Measurements from ENCODE around the gene EPPIN. TPM values are rescaled to one million over a fixed set of nuclear protein-coding genes. Genes with fewer than 3 reads are reported as not detected.

Gene EPPIN
- total RNA-seq, 1 experiment from 2014 or later = not detected

DNA sequence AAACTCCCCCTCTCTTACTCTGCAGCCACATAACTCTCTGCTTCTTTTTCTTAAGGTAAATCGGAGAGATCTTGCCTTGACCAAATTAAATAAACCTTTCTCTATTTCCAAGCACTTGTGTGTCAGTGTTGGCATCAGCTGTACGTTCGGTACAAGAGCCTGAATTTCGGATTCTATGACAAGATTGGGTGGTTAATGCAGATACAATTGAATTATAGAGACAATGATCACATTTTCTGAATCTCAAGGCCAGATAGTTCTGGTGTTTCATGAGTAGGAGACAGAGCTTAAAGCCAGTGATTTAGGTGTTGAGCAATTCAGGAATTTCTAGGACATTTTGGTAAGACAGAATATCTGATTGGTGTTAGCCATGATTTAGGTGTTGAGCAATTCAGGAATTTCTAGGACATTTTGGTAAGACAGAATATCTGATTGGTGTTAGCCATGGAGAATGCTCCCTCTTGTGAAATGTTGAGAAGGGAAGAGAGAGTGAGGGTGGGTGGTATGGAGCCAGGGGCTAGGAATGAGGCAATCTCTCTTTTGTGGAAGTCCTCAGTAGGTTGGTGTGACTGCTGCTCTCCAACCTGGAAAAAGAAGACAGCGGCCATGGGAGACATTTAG lies 36.8 kb downstream of the EPPIN start:
- Histone ChIP-seq H3K4me1 (replicated peaks) (no peaks in the 10 kb centered on the region), H3K4me3 (no peak overlapping the region), H3K36me3 (no peaks in the 10 kb centered on the region), H3K9me3 (replicated peaks) (no peaks in the 10 kb centered on the region), H3K27ac (no peak overlapping the region), H3K27me3 (replicated peaks) (peaks cover 10% of the 10 kb centered on the region)
- no peak for DNase-seq (ENCODE audit: low read depth in 1 of 2, low spot score in 2 of 2)

- H3K9me3 ChIP-seq (replicated peaks) = no peaks in the 10 kb centered on the region
- H3K27ac ChIP-seq = no peak overlapping the region
- H3K4me1 ChIP-seq (replicated peaks) = no peaks in the 10 kb centered on the region
- DNase-seq (ENCODE audit: low read depth in 1 of 2, low spot score in 2 of 2) = no peak
- peaks cover 10% of the 10 kb centered on the region for H3K27me3 ChIP-seq (replicated peaks)
- no peak overlapping the region for H3K4me3 ChIP-seq
- H3K36me3 ChIP-seq = no peaks in the 10 kb centered on the region
Observed at GRCh38 chr20:45509091-45509490, 38.1 kb downstream of the EPPIN start.

GRCh38 chr20:45508068-45508886 lies 38.9 kb downstream of the EPPIN start:
- Histone ChIP-seq H3K9me3 (replicated peaks) (no peaks in the 10 kb centered on the region), H3K4me1 (replicated peaks) (no peaks in the 10 kb centered on the region), H3K27me3 (replicated peaks) (peaks cover 10% of the 10 kb centered on the region), H3K27ac (no peak overlapping the region), H3K4me3 (no peak overlapping the region), H3K36me3 (no peaks in the 10 kb centered on the region)
- DNase-seq (ENCODE audit: low read depth in 1 of 2, low spot score in 2 of 2) = no peak

GRCh38 chr20:45507011-45507820 lies 40.0 kb downstream of the EPPIN start:
- no peak for DNase-seq (ENCODE audit: low read depth in 1 of 2, low spot score in 2 of 2)

GRCh38 chr20:45506398-45506797 lies 40.8 kb downstream of the EPPIN start:
- Histone ChIP-seq H3K36me3 (no peaks in the 10 kb centered on the region), H3K4me3 (no peak overlapping the region), H3K27me3 (replicated peaks) (peaks cover 13% of the 10 kb centered on the region), H3K4me1 (replicated peaks) (no peaks in the 10 kb centered on the region), H3K9me3 (replicated peaks) (no peaks in the 10 kb centered on the region), H3K27ac (no peak overlapping the region)
- DNase-seq (ENCODE audit: low read depth in 1 of 2, low spot score in 2 of 2) = no peak

More at GRCh38 chr20:45507011-45507820, 40.0 kb downstream of the EPPIN start:
- Histone ChIP-seq H3K4me1 (replicated peaks) (no peaks in the 10 kb centered on the region), H3K27me3 (replicated peaks) (peaks cover 13% of the 10 kb centered on the region), H3K9me3 (replicated peaks) (no peaks in the 10 kb centered on the region), H3K4me3 (no peak overlapping the region), H3K36me3 (no peaks in the 10 kb centered on the region), H3K27ac (no peak overlapping the region)

GRCh38 chr20:45503403-45503802 lies 43.8 kb downstream of the EPPIN start:
- H3K27me3 ChIP-seq (replicated peaks) = peaks cover 15% of the 10 kb centered on the region; the same call in 1 of the 2 replicates
- no peak overlapping the region for H3K27ac ChIP-seq
- no peaks in the 10 kb centered on the region for H3K36me3 ChIP-seq
- DNase-seq (ENCODE audit: low read depth in 1 of 2, low spot score in 2 of 2) = no peak
- H3K9me3 ChIP-seq (replicated peaks) = no peaks in the 10 kb centered on the region
- H3K4me3 ChIP-seq = no peak overlapping the region
- no peaks in the 10 kb centered on the region for H3K4me1 ChIP-seq (replicated peaks)

GRCh38 chr20:45502561-45502960 lies 44.6 kb downstream of the EPPIN start:
- Histone ChIP-seq H3K27ac (no peak overlapping the region), H3K9me3 (replicated peaks) (no peaks in the 10 kb centered on the region), H3K4me3 (no peak overlapping the region), H3K36me3 (no peaks in the 10 kb centered on the region), H3K27me3 (replicated peaks) (peaks cover 15% of the 10 kb centered on the region; the same call in 1 of the 2 replicates), H3K4me1 (replicated peaks) (no peaks in the 10 kb centered on the region)
- no peak for DNase-seq (ENCODE audit: low read depth in 1 of 2, low spot score in 2 of 2)

DNA sequence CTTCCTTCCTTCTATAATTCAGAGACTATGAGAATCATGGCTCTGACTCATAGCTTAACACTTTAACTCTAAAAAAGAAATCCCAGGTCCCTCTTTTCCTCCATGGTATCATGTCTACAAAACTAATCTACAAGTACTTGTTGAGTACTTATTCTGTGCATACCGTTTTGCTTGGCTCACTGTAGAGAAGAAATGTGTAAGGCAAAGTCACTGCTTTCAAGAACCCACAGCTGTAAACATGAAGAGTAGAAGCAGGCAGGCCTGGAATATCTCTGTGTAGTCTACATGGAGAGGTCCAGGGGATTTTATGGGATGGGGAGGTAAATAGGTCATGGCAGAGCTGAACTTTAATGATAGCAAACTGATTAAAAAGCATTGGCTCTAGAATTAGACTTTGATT lies 45.6 kb downstream of the EPPIN start:
- DNase-seq (ENCODE audit: low read depth in 1 of 2, low spot score in 2 of 2) = no peak
- no peak overlapping the region for H3K27ac ChIP-seq
- H3K9me3 ChIP-seq (replicated peaks) = no peaks in the 10 kb centered on the region
- no peak overlapping the region for H3K4me3 ChIP-seq
- peaks cover 15% of the 10 kb centered on the region; the same call in 1 of the 2 replicates for H3K27me3 ChIP-seq (replicated peaks)
- no peaks in the 10 kb centered on the region for H3K4me1 ChIP-seq (replicated peaks)
- H3K36me3 ChIP-seq = no peaks in the 10 kb centered on the region

- DNase-seq (ENCODE audit: low read depth in 1 of 2, low spot score in 2 of 2) = no peak
- no peak overlapping the region for H3K27ac ChIP-seq
- H3K4me3 ChIP-seq = no peak overlapping the region
- H3K4me1 ChIP-seq (replicated peaks) = no peaks in the 10 kb centered on the region
- no peaks in the 10 kb centered on the region for H3K9me3 ChIP-seq (replicated peaks)
- no peaks in the 10 kb centered on the region for H3K36me3 ChIP-seq
- H3K27me3 ChIP-seq (replicated peaks) = peaks cover 20% of the 10 kb centered on the region; the same call in 1 of the 2 replicates
Observed at GRCh38 chr20:45500022-45500421, 47.2 kb downstream of the EPPIN start.

DNA sequence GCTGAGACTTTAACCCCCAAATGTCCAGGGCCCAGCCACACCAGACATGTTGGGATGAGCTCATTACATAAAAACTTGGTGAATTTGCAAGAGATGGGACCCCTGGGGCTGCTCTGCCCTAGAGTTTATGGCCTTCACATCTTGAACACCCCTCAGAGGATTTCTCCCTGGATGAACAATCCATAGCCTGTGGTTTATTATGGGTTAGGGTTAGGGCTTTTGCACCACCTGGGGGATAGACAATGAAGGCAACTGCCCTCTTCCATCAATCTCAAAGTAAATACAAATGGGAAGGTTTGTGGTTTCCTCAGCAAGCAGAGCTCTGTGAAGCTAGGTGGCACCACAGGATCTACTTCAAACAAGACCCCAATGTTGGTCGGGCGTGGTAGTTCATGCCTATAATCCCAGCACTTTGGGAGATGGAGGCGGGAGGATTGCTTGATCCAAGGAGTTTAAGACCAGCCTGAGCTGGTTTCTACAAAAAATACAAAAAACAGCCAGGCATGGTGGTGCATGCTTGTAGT lies 49.2 kb downstream of the EPPIN start:
- Histone ChIP-seq H3K9me3 (replicated peaks) (no peaks in the 10 kb centered on the region), H3K27me3 (replicated peaks) (peaks cover 20% of the 10 kb centered on the region; the same call in 1 of the 2 replicates), H3K4me1 (replicated peaks) (no peaks in the 10 kb centered on the region), H3K27ac (no peak overlapping the region), H3K4me3 (no peak overlapping the region), H3K36me3 (no peaks in the 10 kb centered on the region)
- DNase-seq (ENCODE audit: low read depth in 1 of 2, low spot score in 2 of 2) = no peak

DNA sequence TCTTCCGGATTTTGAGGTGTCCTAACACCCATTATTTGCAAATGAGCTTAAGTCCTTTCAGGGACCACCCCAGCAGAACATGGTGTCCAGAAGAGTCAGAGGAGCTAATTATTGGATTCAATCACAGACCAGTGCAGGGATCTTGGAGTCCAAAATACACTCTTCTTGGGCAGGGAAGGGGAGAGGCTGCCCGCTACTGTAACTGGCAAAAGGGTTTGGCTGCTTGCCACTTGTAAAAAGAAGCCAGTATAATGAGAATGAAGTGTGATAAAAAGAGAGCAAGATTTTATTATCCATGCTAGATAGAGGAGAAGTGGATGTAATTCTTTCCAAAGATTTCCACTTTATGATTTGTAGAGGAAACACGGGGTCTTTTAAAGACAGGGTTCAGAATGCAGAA lies 51.0 kb downstream of the EPPIN start:
- Histone ChIP-seq H3K4me1 (replicated peaks) (no peaks in the 10 kb centered on the region), H3K27me3 (replicated peaks) (peaks cover 17% of the 10 kb centered on the region; the same call in 1 of the 2 replicates), H3K36me3 (no peaks in the 10 kb centered on the region), H3K27ac (no peak overlapping the region), H3K9me3 (replicated peaks) (no peaks in the 10 kb centered on the region), H3K4me3 (no peak overlapping the region)
- no peak for DNase-seq (ENCODE audit: low read depth in 1 of 2, low spot score in 2 of 2)

GRCh38 chr20:45495501-45495941 lies 51.7 kb downstream of the EPPIN start:
- DNase-seq (ENCODE audit: low read depth in 1 of 2, low spot score in 2 of 2) = no peak
- Histone ChIP-seq H3K27me3 (replicated peaks) (peaks cover 17% of the 10 kb centered on the region; the same call in 1 of the 2 replicates), H3K27ac (no peak overlapping the region), H3K4me1 (replicated peaks) (no peaks in the 10 kb centered on the region), H3K36me3 (no peaks in the 10 kb centered on the region), H3K4me3 (no peak overlapping the region), H3K9me3 (replicated peaks) (no peaks in the 10 kb centered on the region)
